ENCODE results near the gene FSTL3.
A peak's percentile ranks its signal among the peaks of the same experiment; 100 is the strongest.
"Not testable (repeated sequence)": the region's sequence is repeated elsewhere in the genome, so short reads cannot be mapped to it uniquely, and the experiment has no call there.

The FSTL3 gene

DNA sequence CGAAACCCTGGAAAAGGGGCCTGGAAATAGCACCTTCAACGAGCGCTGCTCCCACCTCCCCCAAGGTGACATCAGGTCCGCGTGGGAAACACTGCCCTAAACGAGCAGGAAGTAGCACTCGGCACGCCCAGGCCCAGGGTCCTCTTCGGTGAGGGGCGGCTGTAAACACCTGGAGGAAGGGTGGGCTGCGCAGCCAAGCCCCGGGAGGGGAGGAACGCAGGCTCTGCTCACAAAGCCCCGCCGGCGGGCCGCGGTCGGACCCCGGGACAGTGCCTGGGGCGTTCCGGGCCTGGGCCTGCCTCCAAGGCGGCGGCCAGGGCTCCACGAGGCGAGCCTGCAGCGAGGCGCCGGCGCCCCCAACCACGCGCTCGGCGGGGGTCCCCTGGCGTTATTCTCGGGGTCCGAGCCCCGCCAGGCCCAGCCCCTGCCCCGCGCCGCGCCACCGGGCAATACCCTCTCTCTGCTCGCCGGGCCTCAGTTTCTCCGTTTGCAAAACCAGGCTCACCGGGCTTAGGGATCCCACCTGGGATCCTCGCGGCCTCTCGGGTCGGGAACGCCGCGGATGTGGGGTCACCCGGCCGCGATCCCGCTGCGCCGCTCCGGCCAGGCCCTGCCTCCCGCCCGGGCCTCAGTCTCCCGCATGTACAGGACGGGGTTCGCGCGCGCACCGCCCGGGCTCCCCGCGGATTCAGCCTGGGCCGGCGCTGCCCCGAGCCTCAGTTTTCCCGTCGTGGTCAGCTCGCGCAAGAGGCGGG is 13.8 kb upstream of the FSTL3 start:
- DNase-seq = peak; percentile 55

DNA sequence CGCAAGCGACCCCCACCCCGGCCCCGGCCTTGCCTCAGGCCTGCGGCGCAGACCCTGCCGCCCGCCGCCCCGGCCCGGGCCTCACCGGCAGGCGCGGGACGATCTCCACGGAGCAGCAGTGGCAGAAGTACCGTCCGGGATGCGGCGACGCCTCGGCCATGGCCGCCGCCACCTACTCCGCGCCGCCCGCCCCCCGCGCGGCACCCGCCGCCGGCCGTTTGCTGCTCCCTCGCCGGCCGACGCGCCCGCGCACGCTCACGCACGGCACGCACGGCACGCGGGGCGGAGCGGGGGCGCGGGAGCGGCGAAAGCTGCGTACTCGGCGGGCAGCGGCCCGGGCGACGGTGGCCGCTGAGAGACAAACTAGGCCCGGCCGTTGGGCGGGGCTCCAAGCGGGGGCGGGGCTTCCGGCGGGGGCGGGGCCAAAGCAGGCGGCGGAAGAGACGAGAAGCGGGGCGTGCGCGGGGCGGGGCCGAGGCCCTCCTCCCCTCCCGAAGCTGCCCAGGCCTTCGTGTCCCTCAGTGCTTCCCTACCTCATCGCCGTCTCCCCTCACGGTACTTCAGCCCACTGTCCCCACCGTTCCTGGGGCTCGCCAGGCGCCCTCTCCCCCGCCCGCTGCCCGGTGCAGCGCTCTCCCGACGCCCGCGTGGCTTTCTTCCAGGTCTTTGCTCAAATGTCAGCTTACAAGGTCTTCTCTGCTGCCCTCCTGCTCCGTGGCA is 13.1 kb upstream of the FSTL3 start, which contains the start of gene RNF126:
TSS of gene RNF126 (minus strand) at position 253 of the 720 bp plus-strand sequence. CDS start at position 160, 93 bp downstream.
- DNase-seq = peak; percentile 86

DNA sequence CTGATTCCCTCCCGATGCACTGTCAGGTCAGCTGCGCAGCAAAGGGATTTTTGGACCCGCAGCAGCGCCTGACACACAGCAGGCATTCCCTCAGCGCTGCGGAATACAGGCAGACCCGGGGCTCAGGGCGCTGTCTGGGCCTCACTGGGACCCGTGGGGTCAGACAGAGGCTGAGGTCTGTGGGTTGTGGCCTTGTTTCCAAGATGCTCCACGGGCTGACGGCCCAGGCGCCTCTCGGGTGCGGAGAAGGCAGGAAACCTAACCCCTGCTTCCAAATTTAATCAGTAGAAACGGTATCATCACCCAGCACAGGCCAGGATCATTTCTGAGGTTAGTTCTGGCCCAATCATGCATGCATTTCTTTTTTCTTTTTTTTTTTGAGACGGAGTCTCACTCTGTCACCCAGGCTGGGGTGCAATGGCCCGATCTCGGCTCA is 12.5 kb upstream of the FSTL3 start:
- no peak for DNase-seq

DNA sequence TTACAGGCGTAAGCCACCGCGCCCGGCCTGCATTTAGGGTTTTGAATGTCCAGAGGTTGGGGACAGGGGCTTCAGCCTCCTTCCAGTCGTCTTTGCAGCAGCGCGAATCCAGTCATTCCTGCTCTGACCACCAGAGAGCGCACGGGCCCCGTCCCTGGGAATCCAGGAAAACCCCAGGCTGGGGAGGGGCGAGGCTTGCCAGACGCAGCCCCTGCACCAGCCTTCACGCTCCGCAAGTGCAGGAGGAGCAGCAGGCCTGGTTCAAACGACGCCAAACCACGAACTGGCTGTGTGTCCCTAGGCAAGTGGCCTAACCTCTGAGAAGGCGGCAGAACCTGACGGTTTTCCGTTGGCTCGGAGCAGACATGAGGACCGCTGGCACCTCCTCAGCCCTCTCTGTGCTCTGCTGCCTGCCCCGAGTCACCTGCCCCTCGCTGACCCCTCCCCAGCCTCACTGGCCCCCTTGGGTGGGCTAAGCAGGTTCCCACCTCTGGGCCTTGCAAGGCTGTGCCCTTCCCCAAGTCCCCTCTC is 11.2 kb upstream of the FSTL3 start:
- DNase-seq = peak; percentile 67

DNA sequence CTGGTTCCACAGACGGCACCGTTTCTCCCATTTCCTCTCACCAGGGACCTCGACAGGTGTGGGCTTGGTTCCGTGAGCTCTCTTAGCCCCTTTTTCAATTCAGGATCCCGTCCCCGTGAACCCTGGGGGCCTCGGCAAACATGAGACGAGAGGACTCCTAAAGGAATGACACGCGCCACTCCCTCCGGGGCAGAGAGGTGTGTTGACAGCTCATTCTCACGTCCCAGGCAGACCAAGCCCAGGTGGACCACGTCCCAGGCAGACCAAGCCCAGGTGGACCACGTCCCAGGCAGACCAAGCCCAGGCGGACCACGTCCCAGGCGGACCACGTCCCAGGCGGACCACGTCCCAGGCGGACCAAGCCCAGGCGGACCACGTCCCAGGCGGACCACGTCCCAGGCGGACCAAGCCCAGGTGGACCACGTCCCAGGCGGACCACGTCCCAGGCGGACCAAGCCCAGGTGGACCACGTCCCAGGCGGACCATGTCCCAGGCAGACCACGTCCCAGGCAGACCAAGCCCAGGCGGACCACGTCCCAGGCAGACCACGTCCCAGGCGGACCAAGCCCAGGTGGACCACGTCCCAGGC is 9.1 kb upstream of the FSTL3 start:
- DNase-seq = not testable (repeated sequence)

DNA sequence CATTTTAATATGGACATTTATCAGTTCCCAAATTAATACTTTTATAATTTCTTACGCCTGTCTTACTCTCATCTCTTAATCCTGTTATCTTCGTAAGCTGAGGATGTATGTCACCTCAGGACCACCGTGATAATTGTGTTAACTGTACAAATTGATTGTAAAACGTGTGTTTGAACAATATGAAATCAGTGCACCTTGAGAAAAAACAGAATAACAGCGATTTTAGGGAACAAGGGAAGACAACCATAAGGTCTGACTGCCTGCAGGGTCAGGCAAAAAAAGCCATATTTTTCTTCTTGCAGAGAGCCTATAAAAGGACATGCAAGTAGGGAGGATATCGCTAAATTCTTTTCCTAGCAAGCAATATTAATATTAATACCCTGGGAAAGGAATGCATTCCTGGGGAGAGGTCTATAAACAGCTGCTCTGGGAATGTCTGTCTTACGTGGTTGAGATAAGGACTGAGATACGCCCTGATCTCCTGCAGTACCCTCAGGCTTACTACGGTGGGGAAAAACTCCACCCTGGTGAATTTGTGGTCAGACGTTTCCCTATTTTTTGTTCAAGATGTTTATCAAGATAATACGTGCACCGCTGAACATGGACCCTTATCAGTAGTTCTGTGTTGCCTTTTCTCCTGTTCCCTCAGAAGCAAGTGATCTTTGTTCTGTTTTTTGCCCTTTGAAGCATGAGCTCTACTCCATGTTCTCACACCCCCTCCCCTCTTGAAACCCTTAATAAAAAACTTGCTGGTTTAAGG is 7.3 kb upstream of the FSTL3 start:
- DNase-seq = not testable (repeated sequence)

DNA sequence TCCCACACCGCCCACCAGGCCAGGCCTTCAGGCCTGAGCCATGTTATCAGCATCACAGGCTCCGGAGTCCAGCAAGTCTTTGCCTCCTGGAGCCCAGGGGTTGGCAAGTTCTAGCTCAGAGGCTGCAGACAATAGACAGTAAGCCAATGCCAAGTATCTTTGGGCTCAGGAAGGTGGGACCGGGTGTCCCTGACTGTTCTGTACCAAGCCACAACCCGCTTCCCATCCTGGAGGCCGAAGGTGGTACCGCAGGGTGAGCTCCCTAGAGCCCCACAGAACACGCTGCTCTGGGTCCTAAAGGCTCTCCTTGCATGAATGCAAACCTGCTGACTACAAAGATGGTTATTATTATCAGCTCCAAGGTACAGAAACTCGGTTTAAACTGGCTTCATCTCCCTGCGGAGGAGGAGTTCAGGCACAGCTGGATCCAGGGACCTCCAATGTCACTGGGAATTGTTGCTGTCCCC is 5.5 kb upstream of the FSTL3 start:
- no peak for DNase-seq

DNA sequence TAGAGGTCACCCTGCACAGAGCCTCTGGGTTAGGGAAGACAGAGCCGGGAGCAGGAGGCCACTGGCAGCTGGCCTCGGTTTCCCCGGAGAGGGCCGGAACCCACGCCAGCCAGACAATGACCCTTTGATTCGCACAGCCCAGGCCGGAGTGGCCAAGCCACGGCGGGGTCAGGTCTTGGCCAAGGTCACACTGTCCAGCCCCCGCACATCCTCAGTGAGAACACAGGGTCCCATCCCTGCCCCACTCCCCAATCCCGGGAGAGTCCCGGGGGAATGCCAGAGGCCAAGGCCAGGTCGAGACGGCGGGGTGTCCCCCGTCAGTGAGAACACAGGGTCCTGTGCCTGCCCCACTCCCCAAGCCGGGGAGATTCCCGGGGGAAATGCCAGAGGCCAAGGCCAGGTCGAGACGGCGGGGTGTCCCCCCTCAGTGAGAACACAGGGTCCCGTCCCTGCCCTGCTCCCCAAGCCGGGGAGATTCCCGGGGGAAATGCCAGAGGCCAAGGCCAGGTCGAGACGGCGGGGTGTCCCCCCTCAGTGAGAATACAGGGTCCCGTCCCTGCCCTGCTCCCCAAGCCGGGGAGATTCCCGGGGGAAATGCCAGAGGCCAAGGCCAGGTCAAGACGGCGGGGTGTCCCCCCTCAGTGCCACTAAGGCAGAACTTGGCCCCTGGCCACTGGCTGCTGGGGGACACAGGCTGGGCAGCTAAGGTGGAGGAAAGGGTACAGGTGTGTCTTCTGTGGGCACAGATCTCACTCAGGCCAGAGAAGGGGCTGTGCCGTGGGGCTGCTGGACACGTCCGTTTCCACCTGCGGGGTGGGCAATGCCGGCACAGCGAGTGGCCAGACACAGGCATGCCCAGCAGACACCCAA is 1.7 kb upstream of the FSTL3 start:
- DNase-seq = no peak

DNA sequence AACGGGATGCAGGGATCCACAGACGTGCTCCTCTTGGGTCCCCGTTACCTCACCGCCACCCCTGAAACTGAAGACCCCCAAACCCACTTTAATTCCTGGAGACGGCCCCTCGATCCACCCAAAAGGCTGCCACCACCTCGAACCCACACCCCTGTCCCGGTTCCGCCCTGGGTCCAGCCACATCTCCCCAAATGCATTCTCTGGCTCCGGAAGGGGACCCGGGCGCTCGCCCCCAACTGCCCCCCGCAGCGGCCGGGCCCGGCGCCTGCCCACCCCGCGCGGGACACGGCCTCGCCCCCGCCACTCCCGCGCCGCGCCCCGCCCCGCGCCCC is 219 bp upstream of the FSTL3 start:
- DNase-seq = no peak

DNA sequence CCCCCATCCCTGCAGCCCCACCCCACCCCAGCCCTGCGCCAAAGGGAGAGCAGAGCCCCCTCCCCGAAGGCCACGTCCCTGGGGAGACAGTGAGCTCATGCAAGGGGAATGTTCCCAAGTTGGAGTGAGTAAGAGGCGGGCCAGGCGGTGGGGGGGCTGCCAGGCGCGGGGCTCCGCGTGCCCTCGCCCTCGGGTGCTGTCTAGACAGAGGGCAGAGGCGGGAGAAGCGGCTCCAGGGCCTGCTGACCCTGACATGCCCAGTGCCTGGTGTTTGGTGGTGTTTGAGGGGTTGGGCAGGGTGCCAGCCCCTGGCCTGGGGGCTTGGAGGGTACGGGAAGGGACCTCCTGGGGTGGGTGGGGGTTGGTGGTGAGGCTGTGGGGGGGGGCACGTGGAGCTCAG is 1.0 kb downstream of the FSTL3 start:
- no peak for DNase-seq

DNA sequence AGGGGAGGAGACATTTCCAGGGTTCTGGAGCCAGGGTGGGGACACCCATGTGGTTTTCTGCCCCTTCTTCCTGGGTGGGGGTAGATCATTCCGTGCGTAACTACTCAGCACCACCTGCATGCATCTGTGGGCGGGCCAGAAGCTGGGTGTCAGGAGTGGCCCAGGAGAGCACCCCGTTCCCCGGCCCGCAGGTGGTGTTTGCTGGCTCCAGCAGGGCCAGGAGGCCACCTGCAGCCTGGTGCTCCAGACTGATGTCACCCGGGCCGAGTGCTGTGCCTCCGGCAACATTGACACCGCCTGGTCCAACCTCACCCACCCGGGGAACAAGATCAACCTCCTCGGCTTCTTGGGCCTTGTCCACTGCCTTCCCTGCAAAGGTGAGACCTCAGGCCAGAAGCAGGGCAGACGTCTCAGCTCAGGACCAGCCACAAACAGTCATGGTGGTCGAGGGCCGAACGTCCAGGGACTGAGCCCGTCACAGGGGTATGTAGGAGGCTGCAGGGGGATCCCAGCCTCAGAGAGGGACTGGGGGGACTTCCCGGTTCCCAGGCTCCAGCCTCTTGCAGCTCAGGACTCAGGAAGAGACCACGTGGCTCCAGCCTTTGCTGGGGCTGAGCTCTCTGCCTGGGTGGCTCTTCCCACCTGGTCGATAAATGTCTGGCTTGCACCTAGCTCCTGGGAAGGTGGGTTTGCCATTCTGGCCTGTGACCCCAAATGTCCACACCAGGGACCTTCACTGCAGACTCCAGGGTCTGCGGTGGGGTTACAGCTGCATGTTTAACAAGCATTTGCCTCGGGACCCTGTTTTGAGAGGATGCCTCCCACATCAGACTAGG is 1.6 kb downstream of the FSTL3 start:
- no peak for DNase-seq

DNA sequence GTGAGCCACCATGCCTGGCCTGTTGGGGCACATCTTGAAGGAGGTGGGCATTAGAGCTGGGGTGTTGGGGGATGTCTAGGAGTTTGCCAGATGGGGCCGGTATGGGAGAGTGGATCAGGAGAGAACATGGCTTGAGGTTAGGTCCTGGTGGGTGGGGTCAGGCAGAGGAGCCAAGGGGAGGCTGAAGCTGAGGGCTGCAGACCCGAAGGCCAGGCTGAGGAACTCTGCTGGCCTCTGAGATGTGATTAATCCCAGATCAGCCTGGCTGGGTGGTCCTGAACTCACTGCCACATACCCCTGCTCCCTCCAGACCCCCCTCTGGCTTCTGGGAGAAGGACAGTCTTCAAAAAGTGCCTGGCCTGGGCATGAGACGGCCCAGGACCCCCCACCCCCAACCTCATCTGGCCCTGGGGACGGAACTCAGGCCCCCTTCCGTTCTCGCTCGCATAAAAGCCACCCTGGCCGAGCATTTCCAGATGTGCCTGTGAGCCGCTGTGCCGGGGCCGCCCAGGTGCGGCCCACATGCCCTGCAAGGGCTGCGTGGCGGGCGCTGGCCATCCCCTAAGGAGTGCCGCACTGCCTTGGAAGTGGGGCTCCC is 2.7 kb downstream of the FSTL3 start:
- no peak for DNase-seq

DNA sequence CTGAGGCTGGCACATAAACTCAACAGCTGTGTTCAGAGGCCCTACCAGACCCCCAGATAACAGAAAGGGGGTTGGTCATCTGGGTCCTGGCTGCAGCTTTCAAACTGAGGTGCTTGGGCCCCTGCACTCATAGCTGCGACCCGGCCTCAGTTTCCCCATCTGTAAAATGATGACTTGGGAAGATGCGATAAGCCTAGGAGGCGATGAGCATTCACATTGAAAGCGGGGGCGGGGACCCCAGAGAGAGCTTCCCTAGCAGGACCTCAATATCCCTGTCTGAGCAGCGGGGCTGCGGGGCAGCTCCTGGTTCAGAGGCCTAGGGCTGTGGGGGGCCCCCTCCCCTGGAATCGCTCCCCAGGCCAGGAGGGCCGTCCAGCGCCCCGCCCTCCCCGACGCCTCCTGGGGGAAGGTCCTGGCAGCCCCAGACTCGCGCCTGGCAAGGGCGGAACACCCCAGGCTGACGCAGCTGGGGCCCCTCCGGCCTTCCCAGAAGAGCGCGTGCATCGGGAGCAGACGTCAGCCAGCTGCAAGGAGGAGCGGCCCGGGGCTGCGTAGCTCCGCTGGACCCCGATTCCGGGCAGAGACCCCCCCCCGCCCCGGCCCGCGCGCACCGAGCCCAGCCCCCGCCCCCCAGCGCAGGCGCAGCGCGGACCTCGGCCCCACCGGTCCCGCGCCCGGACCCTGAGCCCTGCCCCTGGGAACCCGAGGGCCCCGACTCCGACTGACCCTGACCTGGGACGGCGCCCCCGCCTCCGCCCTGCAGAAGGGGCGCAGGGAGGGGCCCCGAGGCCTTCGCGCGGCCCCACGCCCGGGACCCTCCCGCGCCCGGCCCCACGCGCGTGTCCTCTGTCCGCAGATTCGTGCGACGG is 3.5 kb downstream of the FSTL3 start:
- DNase-seq = no peak

DNA sequence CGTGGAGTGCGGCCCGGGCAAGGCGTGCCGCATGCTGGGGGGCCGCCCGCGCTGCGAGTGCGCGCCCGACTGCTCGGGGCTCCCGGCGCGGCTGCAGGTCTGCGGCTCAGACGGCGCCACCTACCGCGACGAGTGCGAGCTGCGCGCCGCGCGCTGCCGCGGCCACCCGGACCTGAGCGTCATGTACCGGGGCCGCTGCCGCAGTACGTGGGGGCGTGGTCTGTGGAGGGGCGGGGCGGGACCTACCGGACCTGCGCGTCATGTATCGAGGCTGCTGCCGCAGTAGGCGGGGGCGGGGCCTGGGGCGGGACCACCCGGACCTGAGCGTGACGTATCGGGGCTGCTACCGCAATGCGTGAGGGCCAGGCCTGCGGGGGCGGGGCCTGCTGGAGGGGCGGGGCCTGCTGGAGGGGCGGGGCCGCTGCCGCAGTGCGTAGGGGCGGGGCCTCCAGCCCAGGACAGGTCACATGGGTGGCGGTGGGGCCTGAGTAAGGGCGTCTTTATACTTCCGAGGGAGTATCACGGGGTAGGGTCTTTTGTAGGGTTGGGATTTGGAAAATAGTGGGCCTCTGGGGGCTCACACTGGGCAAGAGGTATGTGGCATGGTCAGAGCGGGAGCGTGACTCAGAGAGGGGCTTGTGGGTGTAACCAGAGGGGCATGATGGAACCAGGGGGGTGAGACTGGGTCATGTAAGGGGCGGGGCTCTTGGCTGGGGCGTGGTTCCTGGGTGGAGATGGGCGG is 4.3 kb downstream of the FSTL3 start:
- peak; percentile 96 for DNase-seq

DNA sequence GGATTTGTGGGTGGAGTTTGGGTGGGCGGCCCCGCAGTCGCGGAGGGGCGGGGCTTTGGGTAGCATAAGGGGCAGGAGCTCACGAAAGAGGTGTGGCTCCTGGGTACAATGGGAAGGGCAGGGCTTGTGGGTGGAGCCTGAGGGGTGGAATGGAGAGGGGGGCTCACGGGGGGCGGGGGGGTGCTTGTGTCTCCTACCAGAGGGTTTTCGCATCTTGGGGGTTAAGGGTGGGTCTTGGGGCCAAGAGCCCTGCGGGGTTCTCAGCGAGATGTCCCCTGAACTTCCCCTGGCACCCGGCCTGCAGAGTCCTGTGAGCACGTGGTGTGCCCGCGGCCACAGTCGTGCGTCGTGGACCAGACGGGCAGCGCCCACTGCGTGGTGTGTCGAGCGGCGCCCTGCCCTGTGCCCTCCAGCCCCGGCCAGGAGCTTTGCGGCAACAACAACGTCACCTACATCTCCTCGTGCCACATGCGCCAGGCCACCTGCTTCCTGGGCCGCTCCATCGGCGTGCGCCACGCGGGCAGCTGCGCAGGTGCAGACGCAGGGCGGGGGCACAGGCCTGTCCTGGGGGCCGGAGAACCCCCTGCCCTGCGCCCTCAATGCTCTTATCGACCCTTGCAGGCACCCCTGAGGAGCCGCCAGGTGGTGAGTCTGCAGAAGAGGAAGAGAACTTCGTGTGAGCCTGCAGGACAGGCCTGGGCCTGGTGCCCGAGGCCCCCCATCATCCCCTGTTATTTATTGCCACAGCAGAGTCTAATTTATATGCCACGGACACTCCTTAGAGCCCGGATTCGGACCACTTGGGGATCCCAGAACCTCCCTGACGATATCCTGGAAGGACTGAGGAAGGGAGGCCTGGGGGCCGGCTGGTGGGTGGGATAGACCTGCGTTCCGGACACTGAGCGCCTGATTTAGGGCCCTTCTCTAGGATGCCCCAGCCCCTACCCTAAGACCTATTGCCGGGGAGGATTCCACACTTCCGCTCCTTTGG is 5.1 kb downstream of the FSTL3 start:
- DNase-seq = peak; percentile 87

DNA sequence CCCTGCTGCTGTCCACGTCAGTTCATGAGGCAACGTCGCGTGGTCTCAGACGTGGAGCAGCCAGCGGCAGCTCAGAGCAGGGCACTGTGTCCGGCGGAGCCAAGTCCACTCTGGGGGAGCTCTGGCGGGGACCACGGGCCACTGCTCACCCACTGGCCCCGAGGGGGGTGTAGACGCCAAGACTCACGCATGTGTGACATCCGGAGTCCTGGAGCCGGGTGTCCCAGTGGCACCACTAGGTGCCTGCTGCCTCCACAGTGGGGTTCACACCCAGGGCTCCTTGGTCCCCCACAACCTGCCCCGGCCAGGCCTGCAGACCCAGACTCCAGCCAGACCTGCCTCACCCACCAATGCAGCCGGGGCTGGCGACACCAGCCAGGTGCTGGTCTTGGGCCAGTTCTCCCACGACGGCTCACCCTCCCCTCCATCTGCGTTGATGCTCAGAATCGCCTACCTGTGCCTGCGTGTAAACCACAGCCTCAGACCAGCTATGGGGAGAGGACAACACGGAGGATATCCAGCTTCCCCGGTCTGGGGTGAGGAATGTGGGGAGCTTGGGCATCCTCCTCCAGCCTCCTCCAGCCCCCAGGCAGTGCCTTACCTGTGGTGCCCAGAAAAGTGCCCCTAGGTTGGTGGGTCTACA is 6.6 kb downstream of the FSTL3 start:
- no peak for DNase-seq

DNA sequence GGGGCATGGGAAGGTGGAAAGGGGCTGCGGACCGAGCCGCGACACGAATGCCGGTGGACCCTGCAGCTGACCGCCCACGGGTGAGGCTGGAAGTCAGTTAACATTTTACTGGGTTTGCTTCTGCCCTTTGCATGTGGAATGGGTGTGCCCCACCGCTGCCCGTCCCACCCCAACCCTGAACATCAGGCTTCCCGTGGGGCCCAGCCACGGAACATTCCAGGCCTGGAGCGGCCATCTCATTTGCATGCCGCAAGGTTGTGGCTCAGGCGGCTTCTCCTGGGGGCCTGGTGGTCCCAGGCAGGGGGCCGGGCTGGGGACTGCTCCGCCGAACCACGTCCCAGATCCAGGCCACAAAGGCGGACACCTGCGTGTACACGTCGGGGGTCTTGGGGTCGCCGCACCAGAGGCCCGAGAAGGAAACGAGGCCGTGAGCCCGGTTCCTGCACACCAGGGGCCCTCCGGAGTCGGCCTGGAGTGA is 9.3 kb downstream of the FSTL3 start:
- DNase-seq = no peak
